HG02678 (cell line): Measurements from ENCODE around the gene GABRE.
"Not testable (repeated sequence)": the region's sequence is repeated elsewhere in the genome, so short reads cannot be mapped to it uniquely, and the experiment has no call there.

ENCODE experiments used
- ATAC-seq: cut with Tn5 transposase; IDR thresholded peaks from one replicate; pipeline ENCODE4 v1.9.1; 2021; ENCODE audit warnings: mild to moderate bottlenecking, moderate library complexity; ENCODE audit not compliant: unreplicated experiment

Gene GABRE

DNA sequence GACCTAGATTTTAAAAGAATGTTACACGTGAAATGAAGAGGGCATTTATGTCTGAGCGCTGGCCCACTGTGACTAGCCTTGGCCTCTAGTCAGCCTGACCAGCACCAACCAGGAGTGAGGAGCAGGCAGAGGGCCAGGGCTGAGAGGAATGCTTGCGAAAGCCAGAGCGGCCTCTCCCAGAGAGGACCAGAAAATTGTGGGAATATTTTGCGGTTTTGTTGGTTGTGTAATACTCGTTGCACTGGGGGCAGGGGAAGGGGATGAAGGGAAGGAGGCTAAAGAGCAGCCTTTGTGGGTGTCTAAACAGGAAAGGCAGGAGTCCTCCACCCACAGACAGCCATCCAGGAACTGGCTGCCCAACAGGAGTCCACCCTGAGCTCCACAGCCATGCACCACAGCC lies 3.8 kb downstream of the GABRE start:
- no peak for ATAC-seq

GRCh38 chrX:151970027-151970426 lies 4.4 kb downstream of the GABRE start:
- ATAC-seq, result no peak

- ATAC-seq, result no peak
Measured at GRCh38 chrX:151966236-151966635, 8.2 kb downstream of the GABRE start.

DNA sequence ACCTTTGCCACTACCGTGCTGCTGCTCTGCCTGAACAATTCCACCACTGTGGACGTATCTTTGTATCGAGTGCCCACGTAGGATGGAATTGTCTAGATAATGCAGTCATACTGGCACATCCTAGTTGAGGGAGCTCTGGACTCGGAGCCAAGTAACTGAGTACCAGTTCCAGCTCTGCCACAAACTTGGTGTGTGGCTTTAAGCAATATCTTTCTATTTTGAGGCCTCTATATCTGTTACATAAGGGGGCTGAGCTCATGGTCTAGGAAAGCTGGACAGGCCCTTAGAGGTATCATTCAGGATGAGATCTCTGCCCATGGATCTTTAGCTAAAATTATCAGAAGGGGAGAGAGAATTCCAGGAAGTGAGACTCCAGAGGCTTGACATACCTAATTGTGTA lies 12.4 kb downstream of the GABRE start:
- ATAC-seq, result no peak

DNA sequence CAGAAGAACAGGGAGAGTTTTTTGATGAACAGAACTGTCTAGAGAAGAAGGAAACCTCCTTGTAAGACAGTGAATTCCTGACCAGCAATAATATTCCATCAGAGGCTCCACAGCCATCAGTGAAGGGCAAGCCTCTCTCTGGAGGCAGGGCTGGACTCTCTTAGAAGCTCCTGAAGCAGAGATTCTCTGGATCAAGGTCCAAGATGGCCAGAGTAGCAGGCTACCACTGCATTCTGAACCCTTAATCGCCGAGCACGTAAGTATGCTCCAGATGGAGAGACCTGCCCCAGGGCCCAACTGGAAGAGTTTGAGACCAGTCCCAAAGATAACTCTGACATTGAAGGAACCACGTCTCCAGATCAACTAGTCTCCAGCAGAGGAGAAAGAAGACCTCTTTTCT lies 16.4 kb downstream of the GABRE start:
- ATAC-seq, result no peak

GRCh38 chrX:151954730-151955129 lies 19.7 kb downstream of the GABRE start:
- no peak for ATAC-seq

- no peak for ATAC-seq
Measured at GRCh38 chrX:151938172-151938571, 36.3 kb downstream of the GABRE start.

- ATAC-seq, result no peak
Measured at GRCh38 chrX:151935358-151935757, 39.1 kb downstream of the GABRE start.

DNA sequence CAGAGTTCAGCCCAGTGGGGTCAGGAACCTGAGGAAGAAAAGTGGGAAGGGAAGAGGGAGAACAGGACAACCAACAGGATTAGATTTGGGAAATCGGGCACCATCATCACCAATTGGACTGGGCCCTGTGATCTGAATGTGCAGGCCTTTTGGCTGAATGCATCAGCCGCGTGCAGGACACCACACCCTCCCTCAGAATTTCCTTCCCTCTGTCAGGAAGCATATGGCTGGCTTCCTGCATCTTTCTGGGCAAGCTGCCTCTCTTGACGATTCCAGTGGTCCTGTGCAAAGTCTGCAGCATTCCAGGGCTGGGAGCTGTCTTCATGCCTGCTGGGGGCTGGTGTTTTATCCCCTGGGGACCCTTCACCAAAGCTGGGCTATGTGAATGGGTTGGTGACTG lies 45.4 kb downstream of the GABRE start:
- no peak for ATAC-seq

DNA sequence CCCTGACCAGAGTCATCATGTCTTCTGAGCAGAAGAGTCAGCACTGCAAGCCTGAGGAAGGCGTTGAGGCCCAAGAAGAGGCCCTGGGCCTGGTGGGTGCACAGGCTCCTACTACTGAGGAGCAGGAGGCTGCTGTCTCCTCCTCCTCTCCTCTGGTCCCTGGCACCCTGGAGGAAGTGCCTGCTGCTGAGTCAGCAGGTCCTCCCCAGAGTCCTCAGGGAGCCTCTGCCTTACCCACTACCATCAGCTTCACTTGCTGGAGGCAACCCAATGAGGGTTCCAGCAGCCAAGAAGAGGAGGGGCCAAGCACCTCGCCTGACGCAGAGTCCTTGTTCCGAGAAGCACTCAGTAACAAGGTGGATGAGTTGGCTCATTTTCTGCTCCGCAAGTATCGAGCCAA lies 50.8 kb downstream of the GABRE start:
- no peak for ATAC-seq

GRCh38 chrX:151922692-151923091 lies 51.8 kb downstream of the GABRE start:
- ATAC-seq, result no peak

DNA sequence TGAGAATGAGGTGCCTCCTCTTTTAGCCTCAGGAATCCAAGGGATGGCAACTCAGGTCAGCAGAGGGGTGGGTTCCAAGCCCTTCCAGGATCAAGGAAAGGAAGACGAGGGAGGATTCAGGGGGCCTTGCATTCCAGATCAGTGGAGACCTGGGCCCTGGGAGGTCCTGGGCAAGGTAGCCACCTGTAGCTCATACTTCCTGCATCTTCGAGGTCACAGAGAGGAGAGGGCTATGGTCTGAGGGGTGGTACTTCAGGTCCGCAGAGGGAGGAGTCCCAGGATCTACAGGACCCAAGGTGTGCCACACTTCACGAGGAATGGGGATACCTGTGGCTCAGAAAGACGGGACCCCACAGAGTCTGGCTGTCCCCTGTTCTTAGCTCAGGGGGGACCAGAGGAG lies 52.6 kb downstream of the GABRE start:
- ATAC-seq, result no peak

GRCh38 chrX:151921292-151921691 lies 53.2 kb downstream of the GABRE start:
- ATAC-seq, result no peak

DNA sequence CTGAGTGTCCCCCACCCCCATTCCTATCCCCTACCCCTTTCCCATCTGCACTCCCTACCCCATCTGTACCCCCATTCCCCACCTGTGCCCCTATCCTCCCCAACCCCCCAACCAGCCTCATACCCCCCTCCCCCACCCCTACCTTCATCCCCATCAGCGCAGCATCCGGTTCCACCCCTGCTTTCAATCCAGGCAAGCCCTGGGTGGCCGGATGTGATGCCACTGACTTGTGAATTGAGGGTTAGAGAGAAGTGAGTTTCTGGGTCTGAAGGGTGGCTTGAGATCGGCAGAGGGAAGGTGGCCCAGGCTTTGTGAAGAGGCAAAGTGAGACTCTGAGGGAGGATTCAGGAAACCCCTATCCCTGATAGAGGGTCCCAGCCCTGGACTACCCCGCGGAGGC lies 53.9 kb downstream of the GABRE start:
- no peak for ATAC-seq

DNA sequence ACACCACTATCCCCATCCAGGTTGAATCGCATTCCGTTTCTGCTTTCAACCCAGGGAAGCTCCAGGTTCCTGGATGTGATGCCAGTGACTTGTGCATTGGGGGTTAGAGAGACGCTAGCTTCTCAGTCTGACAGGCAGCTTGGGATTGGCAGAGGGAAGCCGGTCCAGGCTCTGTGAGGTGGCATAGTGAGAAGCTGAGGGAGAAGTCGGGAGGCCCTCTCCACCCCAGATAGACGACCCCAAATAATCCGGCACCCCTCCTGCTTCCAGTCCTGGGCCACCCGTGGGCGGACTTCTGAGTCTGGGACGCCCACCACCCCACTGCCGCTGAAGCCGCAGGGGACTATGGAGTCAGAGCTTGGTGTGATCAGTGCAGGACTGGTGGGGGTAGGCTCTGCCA lies 54.4 kb downstream of the GABRE start:
- no peak for ATAC-seq

- no peak for ATAC-seq
Measured at GRCh38 chrX:151919610-151920009, 54.9 kb downstream of the GABRE start.

DNA sequence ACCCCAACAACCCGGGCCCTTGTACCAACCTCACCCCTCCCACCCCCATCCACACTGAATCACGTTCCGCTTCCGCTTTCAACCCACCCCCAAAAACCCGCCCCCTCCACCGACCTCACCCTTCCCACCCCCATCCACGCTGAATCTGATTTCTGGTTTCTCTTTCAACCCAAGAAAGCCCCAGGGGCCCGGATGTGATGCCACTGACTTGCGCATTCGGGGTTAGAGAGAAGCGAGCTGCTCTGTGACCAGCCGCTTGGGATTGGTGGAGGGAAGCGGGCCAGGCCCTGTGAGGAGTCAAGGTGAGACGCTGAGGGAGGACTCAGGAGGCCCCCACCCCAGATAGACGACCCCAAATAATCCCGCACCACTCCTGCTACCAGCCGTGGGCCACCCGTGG lies 55.7 kb downstream of the GABRE start:
- ATAC-seq, result not testable (repeated sequence)

GRCh38 chrX:151912780-151913179 lies 61.7 kb downstream of the GABRE start, which contains the start of gene MAGEA4:
Gene MAGEA4 (plus strand): TSS chrX:151912889. CDS start chrX:151923665, 10,776 bp downstream.
- ATAC-seq, result no peak

DNA sequence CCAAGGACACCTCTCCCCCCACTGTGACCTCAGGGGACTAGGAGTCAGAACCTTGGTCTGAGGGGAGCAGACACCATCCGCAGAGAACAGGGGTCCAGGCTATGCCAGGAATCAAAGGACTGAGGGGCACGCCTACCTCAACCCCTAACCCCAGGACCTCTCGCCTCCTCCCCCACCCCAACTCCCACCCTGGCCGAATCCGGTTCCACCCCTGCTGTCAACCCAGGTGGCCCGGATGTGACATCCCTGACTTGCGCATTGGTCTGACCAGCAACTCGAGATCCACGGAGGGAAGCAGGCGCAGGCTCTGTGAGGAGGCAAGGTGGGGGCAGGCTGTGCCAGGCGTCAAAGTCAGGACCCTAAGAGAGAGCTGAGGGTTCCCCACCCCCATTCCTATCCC lies 62.3 kb downstream of the GABRE start:
- ATAC-seq, result no peak

- ATAC-seq, result no peak
Measured at GRCh38 chrX:151904989-151905388, 69.5 kb downstream of the GABRE start.
